Dendritic cell treated with granulocyte-macrophage colony-stimulating factor and Interleukin-4, amounts not matched to agents 40 ng/mL and 50 ng/mL, for 4 days (primary cell): ENCODE data around the gene TTC31.
A peak's percentile ranks its signal among the peaks of the same experiment; 100 is the strongest.
"Not testable (repeated sequence)": the region's sequence is repeated elsewhere in the genome, so short reads cannot be mapped to it uniquely, and the experiment has no call there.

Experiments used
- H3K27ac Mint-ChIP-seq: one replicate; pipeline ENCODE4 v1.8.0; 2022; ENCODE audit warnings: mild to moderate bottlenecking, mixed read lengths
- H3K27me3 Mint-ChIP-seq: one replicate; pipeline ENCODE4 v1.8.0; 2022; ENCODE audit warnings: mild to moderate bottlenecking, mixed read lengths
- H3K36me3 Mint-ChIP-seq: one replicate; pipeline ENCODE4 v1.8.0; 2022; ENCODE audit warnings: low read depth, mixed read lengths
- H3K4me1 Mint-ChIP-seq: one replicate; pipeline ENCODE4 v1.8.0; 2022; ENCODE audit warnings: low read depth, mixed read lengths
- H3K4me3 Mint-ChIP-seq: one replicate; pipeline ENCODE4 v1.8.0; 2022; ENCODE audit warnings: mild to moderate bottlenecking, moderate library complexity, mixed read lengths
- H3K9me3 Mint-ChIP-seq: one replicate; pipeline ENCODE4 v1.8.0; 2022; ENCODE audit warnings: mixed read lengths
- intact Hi-C: fragments of 100-400 bp; cut with micrococcal nuclease; formaldehyde crosslinking; loops from one replicate; pipeline ENCODE4 v1.15.0; 2022

TTC31 gene

GRCh38 chr2:74444498-74445318 lies 38.2 kb upstream of the TTC31 start:
- H3K4me1 Mint-ChIP-seq: peaks cover 38% of the 10 kb centered on the region
- intact Hi-C loops: no loop called here
- no peaks in the 10 kb centered on the region for H3K9me3 Mint-ChIP-seq
- no peak overlapping the region for H3K27ac Mint-ChIP-seq
- H3K27me3 Mint-ChIP-seq: peaks cover 62% of the 10 kb centered on the region
- no peak overlapping the region for H3K4me3 Mint-ChIP-seq
- H3K36me3 Mint-ChIP-seq: peaks cover 6% of the 10 kb centered on the region

GRCh38 chr2:74447230-74447999 lies 35.5 kb upstream of the TTC31 start:
- H3K36me3 Mint-ChIP-seq: no peaks in the 10 kb centered on the region
- H3K9me3 Mint-ChIP-seq: no peaks in the 10 kb centered on the region
- peaks cover 41% of the 10 kb centered on the region for H3K27me3 Mint-ChIP-seq
- no peak overlapping the region for H3K27ac Mint-ChIP-seq
- no peak overlapping the region for H3K4me3 Mint-ChIP-seq
- peaks cover 14% of the 10 kb centered on the region for H3K4me1 Mint-ChIP-seq
- intact Hi-C loops: no loop called here

GRCh38 chr2:74448771-74449170 lies 34.1 kb upstream of the TTC31 start:
- Mint-ChIP-seq H3K4me3 (no peak overlapping the region), H3K27ac (no peak overlapping the region), H3K4me1 (peaks cover 15% of the 10 kb centered on the region), H3K9me3 (no peaks in the 10 kb centered on the region), H3K27me3 (peaks cover 32% of the 10 kb centered on the region), H3K36me3 (no peaks in the 10 kb centered on the region)
- intact Hi-C loops: no loop called here

- Mint-ChIP-seq H3K4me1 (peaks cover 20% of the 10 kb centered on the region), H3K9me3 (no peaks in the 10 kb centered on the region), H3K27ac (no peak overlapping the region), H3K27me3 (peaks cover 14% of the 10 kb centered on the region), H3K4me3 (no peak overlapping the region), H3K36me3 (peaks cover 10% of the 10 kb centered on the region)
- intact Hi-C loops: no loop called here
Observed at GRCh38 chr2:74450570-74451190, 32.2 kb upstream of the TTC31 start.

- H3K4me1 Mint-ChIP-seq: peaks cover 55% of the 10 kb centered on the region
- intact Hi-C loops: loop anchor here (1.0 to 2.0 kb wide), 5 partner anchors 14 to 74 kb away; partner anchors contain the start of genes AUP1, C2orf81, HTRA2 and PCGF1
- peak within 1 kb of the TSS; percentile 95 for H3K4me3 Mint-ChIP-seq
- H3K36me3 Mint-ChIP-seq: peaks cover 44% of the 10 kb centered on the region
- H3K27ac Mint-ChIP-seq: peak within 1 kb of the TSS; percentile 89
- no peaks in the 10 kb centered on the region for H3K9me3 Mint-ChIP-seq
- H3K27me3 Mint-ChIP-seq: peaks cover 6% of the 10 kb centered on the region
Observed at GRCh38 chr2:74454654-74455511, 28.0 kb upstream of the TTC31 start, which contains the start of gene INO80B. TSS of gene INO80B (plus strand) at chr2:74455087. CDS start at chr2:74455117, 30 bp downstream.

- H3K4me1 Mint-ChIP-seq: peaks cover 62% of the 10 kb centered on the region
- intact Hi-C loops: no loop called here
- H3K27ac Mint-ChIP-seq: peak overlapping the region; percentile 94
- peak overlapping the region; percentile 85 for H3K4me3 Mint-ChIP-seq
- no peaks in the 10 kb centered on the region for H3K9me3 Mint-ChIP-seq
- H3K36me3 Mint-ChIP-seq: peaks cover 63% of the 10 kb centered on the region
- no peaks in the 10 kb centered on the region for H3K27me3 Mint-ChIP-seq
Observed at GRCh38 chr2:74457129-74457548, 25.7 kb upstream of the TTC31 start.

- Mint-ChIP-seq H3K4me1 (peaks cover 57% of the 10 kb centered on the region), H3K27me3 (no peaks in the 10 kb centered on the region), H3K36me3 (peaks cover 68% of the 10 kb centered on the region), H3K4me3 (peak overlapping the region; percentile 85), H3K9me3 (no peaks in the 10 kb centered on the region), H3K27ac (peak overlapping the region; percentile 94)
- intact Hi-C loops: loop anchor here (1.0 kb wide), 1 partner anchor 15 kb away; the partner anchor contains the start of gene MRPL53
Observed at GRCh38 chr2:74457549-74458131, 25.2 kb upstream of the TTC31 start.

GRCh38 chr2:74458132-74458937 lies 24.5 kb upstream of the TTC31 start, which contains the start of gene WBP1:
TSS of gene WBP1 (plus strand) at chr2:74458438. CDS start at chr2:74458603, 165 bp downstream.
- intact Hi-C loops: loop anchor here (1.0 kb wide), 1 partner anchor 14 kb away; the partner anchor contains the start of gene MRPL53
- H3K27me3 Mint-ChIP-seq: no peaks in the 10 kb centered on the region
- peak within 1 kb of the TSS; percentile 85 for H3K4me3 Mint-ChIP-seq
- peaks cover 75% of the 10 kb centered on the region for H3K36me3 Mint-ChIP-seq
- peaks cover 60% of the 10 kb centered on the region for H3K4me1 Mint-ChIP-seq
- peak within 1 kb of the TSS; percentile 94 for H3K27ac Mint-ChIP-seq
- no peaks in the 10 kb centered on the region for H3K9me3 Mint-ChIP-seq

- H3K4me3 Mint-ChIP-seq: peak overlapping the region; percentile 85
- H3K36me3 Mint-ChIP-seq: peaks cover 75% of the 10 kb centered on the region
- H3K27ac Mint-ChIP-seq: peak overlapping the region; percentile 94
- intact Hi-C loops: loop anchor here (1.0 kb wide), 1 partner anchor 13 kb away; the partner anchor contains the start of gene MRPL53
- H3K9me3 Mint-ChIP-seq: no peaks in the 10 kb centered on the region
- peaks cover 66% of the 10 kb centered on the region for H3K4me1 Mint-ChIP-seq
- no peaks in the 10 kb centered on the region for H3K27me3 Mint-ChIP-seq
Observed at GRCh38 chr2:74458938-74459363, 23.9 kb upstream of the TTC31 start.

GRCh38 chr2:74459503-74460118 lies 23.3 kb upstream of the TTC31 start:
- Mint-ChIP-seq H3K36me3 (peaks cover 78% of the 10 kb centered on the region), H3K27ac (peak overlapping the region; percentile 41), H3K4me1 (peaks cover 68% of the 10 kb centered on the region), H3K4me3 (peak overlapping the region; percentile 35)
- H3K27me3 Mint-ChIP-seq, intact Hi-C loops, H3K9me3 Mint-ChIP-seq: not testable (repeated sequence)

GRCh38 chr2:74460187-74460586 lies 22.7 kb upstream of the TTC31 start:
- intact Hi-C loops, H3K9me3 Mint-ChIP-seq, H3K4me3 Mint-ChIP-seq, H3K27me3 Mint-ChIP-seq: not testable (repeated sequence)
- Mint-ChIP-seq H3K36me3 (peaks cover 79% of the 10 kb centered on the region), H3K27ac (peak overlapping the region; percentile 41), H3K4me1 (peaks cover 65% of the 10 kb centered on the region)
